ENCODE measurements around the gene LPP.

Gene LPP

DNA sequence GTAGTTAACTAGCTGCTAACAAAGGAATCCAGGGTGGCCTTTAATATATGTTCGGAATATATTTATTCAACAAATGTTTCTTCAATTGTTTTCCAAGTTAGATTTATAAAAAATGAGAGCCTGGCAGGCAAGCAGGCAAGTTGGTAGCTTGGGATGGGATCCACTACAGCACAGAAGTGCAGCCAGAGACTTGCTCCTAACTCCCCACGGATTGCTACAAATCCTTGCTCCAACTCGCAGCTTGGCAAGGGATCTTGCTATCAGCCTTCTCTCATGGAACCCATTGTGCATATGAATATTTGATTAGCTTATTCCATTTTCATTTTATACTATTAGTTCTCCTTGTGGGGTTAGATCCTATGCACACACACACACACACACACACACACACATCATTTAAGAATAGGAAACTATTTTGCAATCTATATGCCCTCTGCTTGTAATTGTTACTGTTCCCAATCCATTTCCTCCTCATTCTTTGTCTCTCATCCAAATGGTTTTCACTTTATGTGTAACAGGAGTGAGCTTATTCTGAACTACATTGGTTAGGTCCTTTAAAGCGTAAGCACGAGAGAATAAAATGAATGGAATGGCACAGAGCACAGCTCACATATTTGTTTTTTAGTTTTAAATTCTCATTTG, 505.6 kb downstream of the LPP start:
- in situ Hi-C loops (cut with MboI; ENCODE audit: low sequenced_read_pairs) = no loop called here

DNA sequence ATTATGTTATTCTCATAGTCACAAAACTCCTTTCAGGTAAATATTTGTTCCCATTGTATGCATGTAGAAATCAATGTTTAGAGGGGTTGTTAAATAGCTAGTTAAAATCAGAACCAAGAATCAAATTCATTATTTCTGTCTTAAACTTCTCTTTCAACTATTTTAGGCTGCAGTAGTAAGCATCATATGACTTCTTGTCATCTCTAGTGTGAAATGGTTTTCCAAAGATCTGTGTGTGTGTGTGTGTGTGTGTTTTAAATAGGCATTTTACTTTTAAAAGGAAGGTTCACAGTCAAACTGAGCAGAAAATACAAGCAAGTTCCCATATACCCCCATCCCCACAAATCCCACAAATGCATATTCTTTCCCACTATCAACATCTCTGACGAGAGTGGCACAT, 506.5 kb downstream of the LPP start:
- in situ Hi-C loops (cut with MboI; ENCODE audit: low sequenced_read_pairs) = no loop called here

DNA sequence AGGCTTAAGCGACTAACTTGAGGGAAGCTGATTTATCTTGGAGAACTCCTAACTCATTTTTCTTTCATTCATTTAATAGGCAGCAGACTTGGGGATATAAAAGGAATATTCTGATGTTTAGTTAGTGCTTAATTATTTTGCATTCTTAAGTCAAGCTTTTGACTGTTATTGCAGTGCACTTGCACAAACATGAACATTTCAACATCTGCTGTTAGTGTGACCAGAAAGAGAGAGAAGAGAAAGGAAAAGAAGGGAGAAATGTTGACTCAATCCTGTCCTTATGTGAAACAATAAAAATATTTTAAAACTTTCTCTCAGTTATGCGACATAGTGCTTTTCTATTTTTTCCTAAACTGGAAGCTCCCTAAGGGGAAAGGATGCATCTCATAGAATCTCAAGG, 507.8 kb downstream of the LPP start:
- in situ Hi-C loops (cut with MboI; ENCODE audit: low sequenced_read_pairs) = no loop called here

DNA sequence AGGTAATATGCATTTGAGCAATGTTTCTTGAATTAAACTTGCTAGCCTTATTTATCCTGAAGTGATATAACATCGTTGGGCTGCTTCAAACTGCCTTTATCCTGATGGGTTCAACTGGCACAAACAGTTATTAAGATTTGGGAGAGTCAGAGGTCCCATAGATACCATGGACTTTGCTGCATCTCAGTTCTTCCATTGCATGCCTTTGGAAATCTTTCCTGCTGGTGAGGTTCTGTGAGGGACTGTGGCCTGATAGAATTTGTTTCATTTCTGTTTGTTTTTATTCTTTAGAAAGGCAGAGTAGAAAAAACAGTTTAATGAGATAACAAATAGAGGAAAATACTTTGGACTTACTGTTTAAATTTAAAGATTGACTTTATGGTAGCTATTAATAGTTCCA, 508.3 kb downstream of the LPP start:
- in situ Hi-C loops (cut with MboI; ENCODE audit: low sequenced_read_pairs) = no loop called here

DNA sequence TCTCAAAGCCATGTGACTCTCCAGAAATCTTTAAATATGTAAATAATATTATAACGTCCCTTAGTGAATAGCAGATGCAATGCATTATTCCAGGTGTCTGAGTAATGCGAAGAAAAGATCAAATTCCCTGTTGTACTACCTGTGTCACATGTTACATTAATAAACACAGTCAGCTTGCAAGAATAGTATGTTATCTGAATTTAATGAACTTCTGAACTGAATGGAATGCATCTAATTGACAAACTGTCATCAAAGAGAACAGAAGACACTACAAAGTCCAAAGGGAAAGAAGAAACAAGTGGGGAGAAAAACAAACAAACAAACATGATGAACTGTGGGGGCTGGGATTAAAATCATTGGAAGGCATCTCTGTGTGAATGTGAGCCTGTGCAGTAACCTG, 508.8 kb downstream of the LPP start:
- in situ Hi-C loops (cut with MboI; ENCODE audit: low sequenced_read_pairs) = no loop called here

DNA sequence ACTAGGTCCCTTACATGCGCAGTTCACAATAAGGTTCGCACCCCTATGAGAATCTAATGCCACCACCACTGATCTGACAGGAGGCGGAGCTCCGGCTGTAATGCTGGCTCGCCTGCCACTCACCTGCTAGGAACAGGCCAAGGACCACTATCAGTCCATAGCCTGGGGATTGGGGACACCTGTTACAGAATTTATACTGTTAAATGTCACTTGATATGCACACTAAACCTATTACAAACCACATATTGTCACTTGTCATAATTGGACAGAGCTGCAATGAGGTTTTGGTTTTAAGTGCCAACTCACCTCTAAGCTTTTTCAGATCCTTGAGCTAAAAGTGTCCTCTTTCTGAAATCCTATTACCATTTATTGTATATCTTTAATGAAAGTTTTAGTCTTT, 509.9 kb downstream of the LPP start:
- in situ Hi-C loops (cut with MboI; ENCODE audit: low sequenced_read_pairs) = no loop called here

DNA sequence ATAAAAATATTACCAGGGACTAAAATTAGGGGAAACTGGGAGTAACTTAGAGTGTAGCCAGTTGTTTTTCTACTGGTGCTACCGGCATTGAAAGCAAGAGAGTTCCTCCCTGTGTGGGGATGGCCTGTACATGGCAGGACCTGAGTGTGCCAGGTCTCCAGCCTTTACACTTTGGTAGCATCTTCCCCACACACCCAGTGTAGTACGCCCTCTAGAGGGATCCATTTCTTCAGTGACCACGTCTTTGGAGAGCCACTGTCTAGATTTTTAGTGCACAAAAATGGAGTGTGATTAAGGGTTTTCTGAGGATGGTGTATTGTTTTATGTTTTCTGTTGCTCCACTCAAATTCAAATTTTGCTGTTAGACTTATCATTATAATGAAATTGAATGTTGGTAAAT, 510.8 kb downstream of the LPP start:
- in situ Hi-C loops (cut with MboI; ENCODE audit: low sequenced_read_pairs) = no loop called here

DNA sequence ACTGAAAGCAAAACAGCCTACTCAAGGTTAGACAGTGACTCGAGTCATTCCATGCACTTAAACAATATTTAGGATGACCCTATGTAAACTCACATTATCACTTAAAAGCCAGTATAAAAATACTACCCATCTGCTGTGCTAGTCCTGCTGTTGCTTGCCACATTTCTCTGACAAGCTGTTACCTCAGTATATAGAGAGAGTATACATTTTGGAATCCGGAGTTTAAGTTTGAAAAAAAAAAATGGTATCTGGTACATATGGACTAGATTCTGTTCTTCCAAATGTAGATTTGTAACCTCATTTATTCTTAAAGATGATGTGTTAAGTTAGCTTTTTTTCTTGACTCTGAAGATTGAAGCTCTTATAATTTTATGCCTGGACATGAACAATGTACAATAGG, 514.0 kb downstream of the LPP start:
- in situ Hi-C loops (cut with MboI; ENCODE audit: low sequenced_read_pairs) = no loop called here

DNA sequence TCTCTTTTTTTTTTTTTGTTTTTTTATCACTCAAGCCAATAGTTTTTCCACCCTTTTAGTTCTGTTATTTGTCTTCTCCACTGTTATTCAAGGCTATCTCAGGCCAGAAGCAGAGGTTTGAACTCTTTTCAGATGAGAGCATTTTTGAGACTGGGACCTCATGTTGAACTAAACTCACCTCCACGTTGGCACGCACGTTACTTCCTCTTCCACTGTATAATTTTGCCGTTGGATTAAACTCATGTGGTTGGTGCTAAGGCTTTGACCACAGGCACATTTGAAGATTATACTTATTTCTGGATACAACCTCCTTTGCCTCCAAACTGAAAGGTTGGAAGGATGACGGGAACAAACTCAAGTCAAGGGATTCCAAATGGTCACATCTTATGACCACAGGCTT, 516.5 kb downstream of the LPP start:
- in situ Hi-C loops (cut with MboI; ENCODE audit: low sequenced_read_pairs) = no loop called here

DNA sequence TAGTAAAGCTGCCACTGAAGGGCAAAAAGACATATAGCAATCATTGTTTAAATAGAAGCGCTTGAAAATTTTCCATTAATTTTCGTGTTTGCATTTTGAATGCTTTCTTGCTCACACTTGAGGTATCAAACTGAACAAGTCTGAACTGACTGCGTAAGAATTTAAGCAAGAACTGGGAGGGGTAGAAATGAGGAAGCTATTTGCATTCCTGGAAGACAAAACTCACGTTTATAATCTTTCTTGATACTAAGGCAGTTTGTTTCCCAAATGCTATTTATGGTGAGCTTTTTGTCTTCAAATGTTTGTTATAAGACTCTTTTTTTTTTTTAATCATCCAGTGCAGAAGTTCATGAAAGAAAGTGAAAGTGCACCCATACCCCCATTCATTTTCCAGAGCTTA, 518.0 kb downstream of the LPP start:
- in situ Hi-C loops (cut with MboI; ENCODE audit: low sequenced_read_pairs) = no loop called here

DNA sequence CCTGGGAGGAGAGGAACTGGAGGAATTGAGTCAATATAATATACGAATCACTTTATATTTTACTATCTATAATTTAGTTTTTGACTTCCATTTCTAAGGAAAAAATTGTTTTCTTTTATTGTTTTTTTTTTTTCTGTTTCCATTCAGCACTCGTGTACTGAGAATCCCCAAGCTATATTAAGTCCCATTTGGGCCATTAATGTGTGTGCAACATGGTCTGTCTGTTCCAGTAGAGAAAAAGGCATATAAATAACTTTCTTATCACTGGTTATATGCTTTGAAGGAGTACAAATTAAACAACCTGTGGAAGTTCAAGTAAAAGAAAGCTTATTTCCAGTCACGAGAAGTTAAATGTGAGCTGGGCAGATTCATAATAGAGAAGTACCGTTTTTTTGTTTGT, 518.9 kb downstream of the LPP start:
- in situ Hi-C loops (cut with MboI; ENCODE audit: low sequenced_read_pairs) = no loop called here

DNA sequence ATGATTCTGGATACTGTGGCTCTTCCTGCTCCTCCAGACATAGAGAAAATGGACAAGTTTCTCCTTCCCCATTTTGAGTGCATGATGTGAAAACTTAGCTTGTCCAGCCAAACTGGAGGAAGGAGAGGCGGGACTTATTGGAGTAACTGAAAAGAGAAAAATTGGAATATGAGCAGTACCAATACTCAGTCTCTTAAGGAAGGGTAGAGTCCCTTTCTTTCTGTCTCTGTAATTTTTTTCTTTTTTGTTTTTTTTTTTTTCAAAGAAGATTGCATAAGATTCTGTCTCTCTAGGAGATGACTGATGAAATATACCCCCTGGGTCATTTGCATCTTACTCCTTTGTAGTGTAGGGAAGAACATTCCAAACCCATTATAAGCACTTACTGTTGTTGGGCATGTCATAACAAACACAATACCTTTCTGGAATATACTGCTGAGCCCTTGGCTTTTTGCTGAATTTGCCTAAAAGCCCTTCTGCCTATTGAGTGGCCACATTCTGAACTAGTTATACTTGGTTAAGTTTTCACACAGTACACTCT, 519.8 kb downstream of the LPP start:
- in situ Hi-C loops (cut with MboI; ENCODE audit: low sequenced_read_pairs) = no loop called here

DNA sequence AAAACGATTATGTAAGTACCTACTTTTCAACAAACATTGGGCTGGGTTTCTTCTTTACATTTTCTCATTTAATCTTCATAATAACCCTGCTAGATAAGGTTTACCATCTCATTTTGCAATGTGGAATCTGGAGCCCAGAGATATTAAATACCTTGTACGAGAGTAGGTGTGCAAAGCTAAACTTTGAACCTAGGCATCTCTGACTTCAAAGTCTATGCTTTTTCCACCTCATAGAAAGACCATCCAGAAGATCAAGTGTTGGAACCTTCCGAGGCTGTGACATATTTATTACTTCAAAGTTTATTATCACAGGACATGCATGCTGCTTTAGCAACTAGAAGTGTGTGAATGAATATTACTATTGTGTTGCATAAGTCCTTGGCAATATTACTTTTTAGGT, 520.6 kb downstream of the LPP start:
- in situ Hi-C loops (cut with MboI; ENCODE audit: low sequenced_read_pairs) = no loop called here

DNA sequence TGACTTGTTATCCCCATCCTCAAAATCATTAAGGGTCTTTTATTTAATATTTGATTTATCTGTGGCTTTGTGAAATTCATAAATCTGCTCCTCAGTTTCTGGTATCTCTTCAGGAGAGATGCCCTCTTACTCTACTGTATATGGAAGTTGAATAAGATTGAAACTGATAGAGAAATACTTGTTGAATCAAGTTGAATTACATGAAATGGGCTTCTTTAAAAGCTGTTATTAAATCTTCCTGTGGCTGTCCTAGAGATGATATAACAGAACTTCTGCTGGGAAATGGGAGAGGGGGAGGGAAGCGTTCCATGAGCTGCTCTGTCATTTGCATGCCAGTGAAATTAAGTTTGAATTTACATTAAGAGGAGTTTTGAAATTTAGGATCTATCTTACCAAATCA, 523.4 kb downstream of the LPP start:
- in situ Hi-C loops (cut with MboI; ENCODE audit: low sequenced_read_pairs) = no loop called here

DNA sequence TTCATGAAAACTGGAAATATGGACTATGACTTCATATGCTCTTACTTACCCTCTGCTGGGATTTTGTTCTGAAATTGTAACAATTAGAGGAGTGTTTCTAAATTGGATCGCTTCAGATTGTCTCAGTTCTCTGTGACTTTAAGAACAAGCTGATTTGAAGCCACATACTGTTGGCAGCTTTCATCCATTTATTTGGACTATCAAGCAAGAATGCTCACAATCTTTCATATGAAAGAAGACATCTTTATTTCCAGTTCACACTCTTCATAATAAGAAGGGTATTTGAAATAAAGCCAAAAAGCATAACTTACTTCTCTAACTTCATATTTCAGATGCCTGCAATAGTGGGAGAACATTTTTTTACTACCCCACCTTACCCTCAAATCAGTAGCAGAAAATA, 526.2 kb downstream of the LPP start:
- in situ Hi-C loops (cut with MboI; ENCODE audit: low sequenced_read_pairs) = no loop called here

DNA sequence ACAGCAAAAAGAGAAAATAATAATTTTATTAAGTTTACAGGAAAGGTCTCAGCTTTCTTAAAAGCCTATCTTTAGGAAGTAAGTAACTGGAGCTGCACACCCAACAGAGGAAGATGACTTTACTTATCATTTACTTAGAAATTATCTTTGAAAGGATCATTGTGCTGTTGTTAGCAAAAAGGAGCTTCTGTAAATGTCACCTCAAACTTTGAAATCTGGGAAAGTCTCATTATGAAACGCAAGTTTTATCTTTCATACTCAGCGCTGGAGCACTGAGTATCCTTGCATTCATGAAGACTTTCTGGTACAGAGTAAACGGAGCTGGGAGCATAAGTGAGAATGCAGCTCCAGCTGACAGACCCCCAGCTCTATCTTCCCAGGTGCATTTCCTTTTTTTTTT, 526.6 kb downstream of the LPP start:
- in situ Hi-C loops (cut with MboI; ENCODE audit: low sequenced_read_pairs) = no loop called here

DNA sequence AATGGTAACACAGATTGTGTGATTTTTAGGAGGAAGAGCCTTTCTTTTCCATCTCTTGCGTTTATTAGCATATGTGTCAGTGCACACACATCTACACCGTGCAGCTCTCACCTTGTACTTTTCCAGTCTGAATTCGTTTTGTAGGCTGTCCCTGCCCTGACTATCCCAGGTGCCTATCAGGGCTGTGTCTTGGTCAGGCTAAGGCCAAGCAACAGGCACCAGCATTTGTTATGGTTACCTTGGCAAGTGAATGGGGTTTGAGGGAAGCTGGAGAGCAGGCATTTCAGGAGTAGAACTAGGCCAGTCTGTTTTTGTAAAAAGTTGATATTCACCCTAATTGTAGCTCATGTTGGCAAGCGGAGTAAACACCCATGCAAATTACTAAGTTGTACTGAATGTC, 528.4 kb downstream of the LPP start:
- in situ Hi-C loops (cut with MboI; ENCODE audit: low sequenced_read_pairs) = no loop called here

DNA sequence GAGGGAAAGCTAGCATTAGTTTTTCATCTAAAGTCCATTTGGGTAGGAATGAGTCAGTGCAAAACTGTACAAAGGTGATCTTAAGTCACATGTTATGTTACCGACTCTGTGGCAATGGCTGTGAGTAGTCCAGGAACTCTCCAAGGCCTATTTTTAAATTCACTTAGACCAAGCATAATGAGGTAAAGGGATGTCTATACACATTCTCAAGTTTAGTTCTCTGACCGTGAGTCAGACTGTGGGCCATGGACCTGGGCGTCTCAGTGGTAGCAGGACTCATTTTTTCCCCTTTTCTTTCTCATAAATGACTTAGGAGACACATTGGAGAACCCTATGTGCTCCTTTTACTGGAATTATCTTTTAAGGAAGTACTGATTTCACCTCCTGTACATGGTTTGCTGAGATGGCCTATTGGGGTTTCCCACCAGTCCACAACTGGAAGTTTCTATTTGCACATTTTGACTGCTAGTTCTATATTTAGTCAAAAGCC, 529.1 kb downstream of the LPP start:
- in situ Hi-C loops (cut with MboI; ENCODE audit: low sequenced_read_pairs) = no loop called here

DNA sequence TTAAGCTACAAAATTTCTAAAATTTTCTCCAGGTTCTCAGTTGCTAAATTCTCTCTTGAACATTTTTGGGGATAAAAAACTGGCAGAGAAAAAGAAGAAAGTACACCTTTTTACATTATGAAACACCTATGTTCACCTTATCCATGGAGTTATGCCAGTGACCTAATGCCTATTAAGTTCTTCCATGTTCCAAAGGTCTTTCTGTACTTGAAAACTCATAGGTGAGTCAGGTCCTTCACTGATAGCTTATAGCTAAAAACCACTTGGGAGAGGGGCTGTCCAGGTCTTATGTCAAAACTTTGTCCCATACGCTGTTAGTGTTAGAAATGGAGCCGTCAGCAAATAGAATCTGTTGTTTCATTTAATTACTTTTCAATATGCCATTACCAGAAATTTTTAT, 530.3 kb downstream of the LPP start:
- in situ Hi-C loops (cut with MboI; ENCODE audit: low sequenced_read_pairs) = no loop called here

DNA sequence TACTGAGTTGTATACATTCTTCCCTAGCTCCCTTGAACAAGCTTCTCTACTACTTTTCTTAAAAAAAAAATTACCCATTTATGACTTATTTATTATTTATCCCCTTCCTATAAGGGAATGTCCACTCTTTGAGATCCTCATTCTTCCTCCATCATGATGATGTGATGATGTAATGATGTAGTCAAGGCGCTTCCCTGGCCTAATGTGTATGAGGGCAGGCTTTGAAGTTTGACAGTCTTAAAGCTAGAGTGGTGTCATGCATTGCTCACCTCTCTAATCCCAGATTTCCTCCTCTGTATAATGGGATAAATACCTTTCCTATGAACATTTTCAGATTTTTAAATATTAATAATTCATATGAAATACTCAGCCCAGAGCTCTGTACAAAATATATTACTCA, 531.8 kb downstream of the LPP start:
- in situ Hi-C loops (cut with MboI; ENCODE audit: low sequenced_read_pairs) = no loop called here

DNA sequence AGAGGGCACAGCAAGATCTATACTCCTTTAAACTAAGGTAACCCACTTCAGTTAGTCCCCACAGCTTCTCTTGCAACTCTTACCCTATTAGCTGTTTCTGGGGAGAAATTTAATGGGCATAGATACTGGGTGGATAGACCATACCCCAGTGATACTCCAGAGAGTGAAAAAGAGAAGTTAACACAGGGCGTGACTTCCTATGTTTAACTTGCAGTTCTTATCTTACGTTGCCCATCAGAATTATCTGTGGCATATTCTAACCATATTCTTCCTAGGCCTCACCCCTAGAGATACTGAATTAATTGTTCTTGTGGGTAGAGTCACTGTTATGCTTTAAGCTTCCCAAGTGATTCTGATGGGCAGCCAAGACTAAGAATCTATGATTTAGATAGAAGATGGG, 532.4 kb downstream of the LPP start:
- in situ Hi-C loops (cut with MboI; ENCODE audit: low sequenced_read_pairs) = no loop called here

DNA sequence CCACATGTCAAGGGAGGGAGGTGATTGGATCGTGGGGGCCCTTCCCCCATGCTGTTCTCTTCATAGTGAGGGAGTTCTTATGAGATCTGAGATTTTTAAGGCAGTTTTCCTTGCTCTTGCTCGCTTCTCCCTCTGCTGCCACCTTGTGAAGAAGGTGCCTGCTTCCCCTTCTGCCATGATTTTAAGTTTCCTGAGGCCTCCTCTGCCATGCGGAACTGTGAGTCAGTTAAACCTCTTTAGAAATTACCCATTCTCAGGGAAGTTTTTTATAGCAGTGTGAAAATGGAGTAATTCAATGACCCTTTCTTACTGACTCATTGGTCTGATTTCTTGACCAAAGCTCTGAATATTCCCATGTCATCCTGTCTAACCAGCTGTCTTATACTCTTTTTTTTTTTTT, 533.4 kb downstream of the LPP start:
- in situ Hi-C loops (cut with MboI; ENCODE audit: low sequenced_read_pairs) = no loop called here

DNA sequence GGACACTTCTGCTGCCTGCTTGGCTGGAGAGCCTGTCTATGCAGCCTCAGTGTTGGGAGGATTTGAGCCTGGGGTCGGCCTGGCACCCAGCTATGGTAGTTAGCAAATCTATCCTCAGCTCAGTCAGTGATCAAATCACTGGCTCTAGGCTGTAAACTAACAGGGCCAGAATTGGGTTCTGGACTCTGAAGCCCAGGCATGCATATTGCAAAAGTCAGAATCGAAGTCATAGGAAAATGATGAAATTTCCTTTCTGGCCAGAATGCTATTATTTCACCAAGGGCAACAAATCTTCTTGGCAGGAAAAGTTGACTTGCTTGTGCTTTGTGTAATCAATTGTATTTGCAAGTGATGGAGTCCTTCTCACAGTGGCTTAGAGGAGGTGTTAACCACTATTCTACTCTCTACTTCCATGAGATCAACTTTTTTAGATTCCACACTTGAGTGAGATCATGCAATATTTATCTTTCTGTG, 535.2 kb downstream of the LPP start:
- in situ Hi-C loops (cut with MboI; ENCODE audit: low sequenced_read_pairs) = no loop called here

Data from HL-60/S4 (cell line).